Measurements from ENCODE around the gene SLC17A5.
"Not testable (repeated sequence)": the region's sequence is repeated elsewhere in the genome, so short reads cannot be mapped to it uniquely, and the experiment has no call there.

The SLC17A5 gene

GRCh38 chr6:73630401-73630800 is 23.4 kb downstream of the SLC17A5 start:
- no peak for DNase-seq (ENCODE audit: low spot score)
- no peak for TF ChIP-seq CTCF (IDR thresholded peaks at IDR 0.05; ENCODE audit: borderline replicate concordance, control extremely low read depth, extremely low read depth, insufficient read depth, missing control alignments)
- in situ Hi-C loops (cut with MboI; ENCODE audit: low sequenced_read_pairs, unreplicated experiment): no loop called here

DNA sequence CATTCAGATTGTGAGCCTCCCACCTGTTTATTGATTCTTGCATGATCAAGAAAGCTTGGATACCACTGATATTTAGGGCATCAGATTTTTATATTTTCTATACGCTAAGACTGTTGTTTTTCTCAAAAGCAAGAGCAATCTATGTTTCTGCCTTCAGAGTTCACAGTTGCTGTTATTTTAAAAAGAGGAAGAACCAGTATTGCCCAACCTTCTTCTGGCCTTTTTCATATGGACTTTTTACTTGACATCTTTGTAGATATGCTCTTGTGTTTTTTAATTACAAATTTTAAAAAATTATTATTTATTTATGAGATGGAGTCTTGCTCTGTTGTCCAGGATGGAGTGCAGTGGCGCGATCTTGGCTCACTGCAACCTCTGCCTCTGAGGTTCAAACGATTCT is 28.9 kb downstream of the SLC17A5 start:
- in situ Hi-C loops (cut with MboI; ENCODE audit: low sequenced_read_pairs, unreplicated experiment): no loop called here
- no peak for TF ChIP-seq CTCF (IDR thresholded peaks at IDR 0.05; ENCODE audit: borderline replicate concordance, control extremely low read depth, extremely low read depth, insufficient read depth, missing control alignments)
- no peak for DNase-seq (ENCODE audit: low spot score)

- DNase-seq (ENCODE audit: low spot score); in situ Hi-C loops (cut with MboI; ENCODE audit: low sequenced_read_pairs, unreplicated experiment): not testable (repeated sequence)
Observed at GRCh38 chr6:73623480-73623879, 30.3 kb downstream of the SLC17A5 start.

DNA sequence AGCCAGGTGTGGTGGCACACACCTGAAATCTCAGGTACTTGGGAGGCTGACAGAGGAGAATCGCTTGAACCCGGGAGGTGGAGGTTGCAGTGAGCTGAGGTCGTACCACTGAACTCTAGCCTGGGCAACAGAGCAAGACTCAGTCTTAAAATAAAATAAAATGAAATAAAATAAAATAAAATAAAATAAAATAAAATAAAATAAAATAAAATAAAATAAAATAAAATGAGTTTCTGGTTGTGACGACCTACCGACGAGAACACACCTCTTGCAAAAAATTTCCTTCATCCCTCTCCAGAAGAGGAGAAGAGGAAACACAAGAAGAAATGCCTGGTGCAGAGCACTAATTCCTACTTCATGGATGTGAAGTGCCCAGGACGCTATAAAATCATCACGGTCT is 35.7 kb downstream of the SLC17A5 start:
- DNase-seq (ENCODE audit: low spot score); in situ Hi-C loops (cut with MboI; ENCODE audit: low sequenced_read_pairs, unreplicated experiment): not testable (repeated sequence)

DNA sequence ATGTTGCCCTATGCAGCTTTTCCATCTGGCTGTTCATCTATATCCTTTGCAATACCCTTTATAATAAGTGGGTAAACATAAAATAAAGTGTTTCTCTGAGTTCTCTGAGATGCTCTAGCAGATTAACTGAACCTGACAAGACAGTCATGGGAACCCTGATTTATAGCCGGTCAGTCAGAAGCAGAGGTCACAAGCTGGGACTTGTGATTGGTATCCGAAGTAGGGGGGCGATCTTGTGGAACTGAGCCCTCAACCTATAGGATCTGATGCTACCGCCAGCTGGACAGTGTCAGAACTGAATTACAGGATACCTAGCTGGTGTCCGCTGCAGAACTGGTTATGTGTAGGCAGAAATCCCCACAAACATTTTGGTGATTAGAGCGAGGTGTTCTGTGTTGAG is 39.0 kb downstream of the SLC17A5 start:
- in situ Hi-C loops (cut with MboI; ENCODE audit: low sequenced_read_pairs, unreplicated experiment): no loop called here
- no peak for TF ChIP-seq CTCF (IDR thresholded peaks at IDR 0.05; ENCODE audit: borderline replicate concordance, control extremely low read depth, extremely low read depth, insufficient read depth, missing control alignments)
- no peak for DNase-seq (ENCODE audit: low spot score)

- TF ChIP-seq CTCF (IDR thresholded peaks at IDR 0.05; ENCODE audit: borderline replicate concordance, control extremely low read depth, extremely low read depth, insufficient read depth, missing control alignments): no peak
- DNase-seq (ENCODE audit: low spot score): no peak
- in situ Hi-C loops (cut with MboI; ENCODE audit: low sequenced_read_pairs, unreplicated experiment): no loop called here
Observed at GRCh38 chr6:73613806-73614536, 39.8 kb downstream of the SLC17A5 start.

GRCh38 chr6:73612611-73613010 is 41.2 kb downstream of the SLC17A5 start:
- TF ChIP-seq CTCF (IDR thresholded peaks at IDR 0.05; ENCODE audit: borderline replicate concordance, control extremely low read depth, extremely low read depth, insufficient read depth, missing control alignments): no peak
- in situ Hi-C loops (cut with MboI; ENCODE audit: low sequenced_read_pairs, unreplicated experiment): no loop called here

More at GRCh38 chr6:73612611-73613010, 41.2 kb downstream of the SLC17A5 start:
- DNase-seq (ENCODE audit: low spot score): no peak
